GM13976 (cell line): Measurements from ENCODE around the gene GADL1.

ENCODE experiments used
- DNase-seq: peaks from one replicate; pipeline ENCODE4 v3.0.0; 2012; ENCODE audit warnings: low spot score
- CTCF ChIP-seq: IDR thresholded peaks from 2 replicates; pipeline ENCODE4 v1.5.1; 2012; ENCODE audit warnings: borderline replicate concordance, mild to moderate bottlenecking; ENCODE audit not compliant: insufficient read depth; ENCODE audit errors: extremely low read depth, missing control alignments, control extremely low read depth
- in situ Hi-C: fragments of 300-500 bp; cut with MboI; formaldehyde crosslinking; loops from one replicate; pipeline ENCODE4 v1.12.0; 2022; ENCODE audit warnings: low sequenced_read_pairs, mixed read lengths, inconsistent platforms; ENCODE audit not compliant: unreplicated experiment

Gene GADL1

GRCh38 chr3:30764281-30764680, 130.2 kb downstream of the GADL1 start:
- in situ Hi-C loops = no loop called here
- no peak for DNase-seq
- no peak for TF ChIP-seq CTCF

- no peak for DNase-seq
- no peak for TF ChIP-seq CTCF
- in situ Hi-C loops = no loop called here
Observed at GRCh38 chr3:30761374-30761773, 133.1 kb downstream of the GADL1 start.

GRCh38 chr3:30760737-30761136, 133.7 kb downstream of the GADL1 start:
- in situ Hi-C loops = no loop called here
- no peak for TF ChIP-seq CTCF
- DNase-seq = no peak

- TF ChIP-seq CTCF = no peak
- in situ Hi-C loops = no loop called here
- DNase-seq = no peak
Observed at GRCh38 chr3:30760040-30760695, 134.3 kb downstream of the GADL1 start.

GRCh38 chr3:30756218-30756617, 138.2 kb downstream of the GADL1 start:
- no peak for DNase-seq
- in situ Hi-C loops = no loop called here
- no peak for TF ChIP-seq CTCF

- in situ Hi-C loops = no loop called here
- no peak for TF ChIP-seq CTCF
- no peak for DNase-seq
Observed at GRCh38 chr3:30754426-30754825, 140.0 kb downstream of the GADL1 start.
